Cerebellar nuclear complex (tissue), 1 donor: ENCODE data around the gene UNC13D.
A peak's percentile ranks its signal among the peaks of the same experiment; 100 is the strongest.

Experiments used
- DNase-seq, 2 experiments: peaks; one replicate each; lab custom pipeline; 2025; lab: John Stamatoyannopoulos, UW

The UNC13D gene

GRCh38 chr17:75850928-75851692 is 6.9 kb upstream of the UNC13D start:
- DNase-seq = no peak

GRCh38 chr17:75849724-75850123 is 5.5 kb upstream of the UNC13D start:
- no peak for DNase-seq

GRCh38 chr17:75849279-75849646 is 5.1 kb upstream of the UNC13D start:
- DNase-seq = no peak

- DNase-seq = peak in 1 of 2 experiments; percentile 38
Measured at GRCh38 chr17:75848523-75849278, 4.5 kb upstream of the UNC13D start.

- no peak for DNase-seq
Measured at GRCh38 chr17:75847614-75848522, 3.7 kb upstream of the UNC13D start.

GRCh38 chr17:75846692-75847613 is 2.7 kb upstream of the UNC13D start:
- no peak for DNase-seq

DNA sequence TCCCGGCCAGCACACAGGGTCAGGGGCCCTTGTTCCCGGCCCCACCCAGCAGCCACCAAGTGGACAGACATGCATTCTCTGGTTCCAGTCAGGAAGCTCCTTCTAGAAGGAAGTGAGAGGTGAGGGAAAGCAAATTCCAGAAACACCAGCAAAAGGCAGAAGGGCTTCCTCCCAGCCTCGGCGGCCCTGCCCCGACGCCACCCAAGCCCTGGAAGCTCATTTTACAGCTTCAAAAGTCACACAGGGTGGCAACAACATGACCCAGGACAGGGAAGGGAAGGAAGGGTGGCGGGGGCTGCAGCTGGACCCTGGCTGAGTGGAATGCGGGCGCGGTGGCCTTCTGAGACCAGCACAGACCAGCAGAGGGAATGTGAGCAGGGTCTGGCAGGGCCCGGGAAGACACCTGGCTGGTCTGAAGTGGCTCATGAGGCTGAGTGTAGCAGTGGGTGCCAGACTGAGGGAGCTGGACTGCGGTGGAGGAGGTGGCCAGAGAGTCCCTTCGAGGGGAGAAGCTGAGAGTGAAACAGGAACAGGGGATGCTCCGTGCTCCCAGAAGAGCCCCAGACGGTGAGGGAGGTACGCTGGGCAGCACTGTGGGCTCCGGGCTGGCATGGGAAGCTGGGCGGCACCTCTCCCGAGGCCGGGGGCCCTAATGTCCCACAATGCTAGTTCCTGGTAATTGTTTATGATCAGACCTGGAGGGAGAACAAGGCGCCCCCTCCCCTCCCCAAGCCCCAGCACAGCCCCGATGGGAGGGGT is 1.9 kb upstream of the UNC13D start:
- DNase-seq = no peak

DNA sequence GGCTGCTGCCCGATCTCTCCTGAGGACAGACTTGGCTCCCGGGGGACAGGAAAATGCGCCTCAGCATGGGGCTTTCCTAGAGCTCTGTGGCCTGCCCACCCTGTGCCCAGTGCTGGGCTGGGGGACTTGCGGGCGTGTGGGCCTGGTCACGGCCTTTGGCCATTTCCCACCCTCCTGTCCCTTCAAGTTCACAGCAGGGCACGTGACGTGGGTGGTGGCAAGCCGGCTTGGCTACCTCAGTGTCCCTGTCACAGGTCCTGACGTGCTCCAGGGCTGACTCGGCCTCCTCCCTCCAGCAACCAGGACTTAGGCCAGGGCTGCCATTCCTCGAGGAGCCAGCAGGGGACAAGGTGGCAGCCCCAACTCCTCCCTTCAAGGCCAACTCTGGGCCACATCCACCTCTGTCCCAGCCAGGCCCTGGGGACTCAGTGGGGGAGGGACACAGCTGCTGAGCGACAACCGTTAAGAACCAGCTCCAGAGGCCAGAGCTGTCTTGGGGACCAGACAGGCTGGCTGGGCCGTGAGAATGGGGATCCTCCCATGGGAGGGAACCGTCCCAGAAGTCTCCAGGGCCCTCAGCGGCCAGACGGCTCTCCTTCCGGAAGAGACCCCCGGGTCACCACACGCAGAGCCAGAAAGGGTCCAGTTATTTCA is 981 bp upstream of the UNC13D start:
- DNase-seq = no peak

- DNase-seq = no peak
Measured at GRCh38 chr17:75844530-75845057, 390 bp upstream of the UNC13D start.

- no peak for DNase-seq
Measured at GRCh38 chr17:75842963-75843576, 1.1 kb downstream of the UNC13D start.

- no peak for DNase-seq
Measured at GRCh38 chr17:75842411-75842810, 1.8 kb downstream of the UNC13D start.

DNA sequence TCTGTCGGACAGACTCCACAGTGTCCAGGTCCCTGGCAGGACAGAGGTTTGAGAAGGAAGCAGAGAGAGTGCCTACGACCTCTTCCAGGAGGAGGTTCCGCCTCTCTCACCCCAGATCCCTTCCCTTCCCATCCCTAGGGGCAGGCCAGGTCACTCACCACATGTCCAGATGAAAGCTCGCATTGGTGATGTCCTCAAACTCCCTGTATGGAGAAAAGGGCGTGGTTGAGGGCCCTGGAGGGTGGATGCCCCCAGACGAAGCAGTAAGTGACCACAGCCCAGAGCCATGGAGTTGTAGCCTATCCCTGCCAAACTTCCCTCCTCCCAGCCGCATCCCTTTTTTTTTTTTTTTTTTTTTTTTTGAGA is 3.4 kb downstream of the UNC13D start:
- DNase-seq = no peak

- no peak for DNase-seq
Measured at GRCh38 chr17:75839942-75840798, 4.0 kb downstream of the UNC13D start.

GRCh38 chr17:75838410-75838809 is 5.8 kb downstream of the UNC13D start:
- DNase-seq = no peak

DNA sequence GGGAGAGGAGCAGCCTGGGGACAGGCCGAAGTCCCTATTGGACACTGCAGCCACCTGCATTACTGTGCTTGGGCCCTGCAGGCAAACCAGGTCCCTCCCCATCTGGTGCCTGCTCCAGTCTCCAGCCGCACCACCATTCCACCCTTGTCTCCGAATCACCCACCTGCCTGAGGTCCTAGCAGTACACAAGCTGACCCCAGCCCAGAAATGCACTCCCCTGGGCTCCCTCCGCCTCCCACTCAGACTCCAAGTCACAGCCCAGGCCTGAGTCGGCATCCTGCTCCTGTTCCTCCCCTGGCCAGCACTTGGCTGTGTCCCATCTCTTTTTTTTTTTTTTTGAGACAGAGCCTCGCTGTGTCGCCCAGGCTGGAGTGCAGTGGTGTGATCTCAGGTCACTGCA is 6.3 kb downstream of the UNC13D start:
- no peak for DNase-seq

- no peak for DNase-seq
Measured at GRCh38 chr17:75836605-75837004, 7.6 kb downstream of the UNC13D start.

- DNase-seq = no peak
Measured at GRCh38 chr17:75835654-75835987, 8.6 kb downstream of the UNC13D start.

GRCh38 chr17:75834928-75835653 is 9.1 kb downstream of the UNC13D start:
- no peak for DNase-seq
